IPS DF 4.7 (cell line): ENCODE results near the gene DTD1.

ENCODE experiments used
- DNase-seq: peaks from one replicate; pipeline ENCODE4 v3.0.0-alpha.2; 2013; ENCODE audit warnings: low spot score; ENCODE audit errors: extremely low read depth

DTD1 gene

DNA sequence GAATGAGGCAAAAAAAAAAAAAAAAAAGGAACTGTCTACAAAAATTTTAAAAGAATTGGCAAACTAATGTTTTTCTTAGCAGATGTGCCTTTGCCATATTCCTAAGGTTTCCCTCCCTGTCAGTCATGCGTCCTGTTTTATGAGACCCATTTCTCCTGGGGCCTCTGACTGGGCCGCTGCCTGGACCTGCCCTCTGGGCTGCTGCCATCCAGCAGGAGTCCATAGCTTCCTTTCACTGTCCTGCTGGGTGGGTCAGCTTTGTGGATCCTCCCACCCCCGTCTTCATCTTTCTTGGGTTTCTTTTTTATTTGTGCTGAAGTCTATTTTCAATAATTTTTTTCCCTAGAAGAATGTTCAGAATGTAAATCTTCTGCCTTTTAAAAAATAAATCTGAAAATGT is 114.9 kb downstream of the DTD1 start:
- DNase-seq, result no peak

DNA sequence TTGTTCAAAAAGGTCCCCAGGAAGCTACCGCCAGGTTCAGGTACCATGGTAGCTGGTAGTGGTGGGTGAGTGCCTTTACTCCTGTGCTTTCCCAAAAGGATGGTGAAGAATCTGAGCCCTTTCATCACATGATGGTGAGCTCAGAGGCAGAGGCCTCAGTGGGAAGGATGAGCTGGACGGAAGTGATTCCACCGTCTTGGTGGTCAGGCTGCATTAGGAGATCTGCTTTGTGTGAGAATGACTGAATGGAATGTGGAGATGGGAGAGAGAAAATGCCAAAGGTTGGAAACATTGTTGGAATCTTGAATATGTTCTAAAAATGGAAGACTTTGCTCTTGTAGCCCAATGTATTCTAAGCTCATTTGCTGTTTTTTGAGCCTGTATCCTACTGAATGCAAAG is 117.6 kb downstream of the DTD1 start:
- no peak for DNase-seq

DNA sequence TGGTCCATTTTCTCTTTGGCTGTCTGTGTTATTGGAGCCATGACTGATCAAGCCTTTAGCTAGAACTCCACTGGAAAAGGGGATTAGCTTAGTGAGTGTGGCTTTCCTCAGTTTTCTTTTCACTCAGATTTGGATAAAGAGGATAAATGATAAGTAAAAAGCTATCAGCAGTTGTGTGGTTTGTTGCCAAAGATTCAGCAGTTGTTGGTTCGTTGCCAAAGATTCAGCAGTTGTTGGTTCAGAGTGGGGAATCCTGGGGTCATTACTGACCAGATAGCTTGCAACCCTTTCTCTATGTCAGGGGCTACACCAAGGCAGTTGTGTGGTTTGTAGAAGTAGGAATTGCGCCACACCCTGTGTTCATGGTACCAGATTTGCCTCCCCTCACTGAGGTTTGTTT is 118.1 kb downstream of the DTD1 start:
- DNase-seq, result no peak

DNA sequence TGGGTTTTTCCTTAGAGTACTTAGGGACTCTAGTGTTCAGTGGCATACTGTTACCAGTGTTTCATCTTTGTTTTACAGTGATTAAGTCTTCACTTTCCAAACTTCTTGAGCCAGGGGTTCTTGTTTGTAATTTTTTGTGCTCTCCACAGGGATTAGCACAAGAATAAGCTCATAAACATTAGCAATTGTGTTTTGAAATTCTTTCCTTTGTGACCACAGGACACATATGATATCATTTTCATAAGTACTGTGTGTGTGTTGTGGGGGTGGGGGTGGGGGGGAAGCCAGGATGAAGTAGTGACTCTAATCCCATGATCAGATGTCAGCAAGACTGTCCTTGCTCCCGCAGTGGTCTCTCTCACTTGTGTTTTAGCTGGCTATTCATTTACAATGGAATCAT is 124.3 kb downstream of the DTD1 start:
- DNase-seq, result no peak

DNA sequence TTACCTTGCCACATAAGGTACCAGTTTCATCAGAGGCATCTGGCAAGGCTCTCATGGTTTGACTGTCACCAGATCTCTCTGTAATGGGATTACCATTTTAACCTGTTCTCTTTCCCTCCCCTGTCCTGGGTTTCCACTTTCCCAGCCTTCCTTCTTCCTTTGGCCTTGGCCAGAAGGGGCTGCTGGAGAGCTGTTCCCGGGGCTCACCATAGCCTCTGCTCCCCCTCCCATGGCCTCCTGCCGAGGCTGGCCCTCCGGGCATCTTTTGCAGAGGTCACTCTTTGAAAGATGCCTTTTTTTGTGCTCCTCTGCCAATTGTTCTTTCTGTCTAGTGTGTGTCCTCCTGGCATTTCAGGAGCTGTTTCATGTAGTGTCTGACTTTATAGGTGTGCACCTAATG is 125.0 kb downstream of the DTD1 start:
- DNase-seq, result no peak

DNA sequence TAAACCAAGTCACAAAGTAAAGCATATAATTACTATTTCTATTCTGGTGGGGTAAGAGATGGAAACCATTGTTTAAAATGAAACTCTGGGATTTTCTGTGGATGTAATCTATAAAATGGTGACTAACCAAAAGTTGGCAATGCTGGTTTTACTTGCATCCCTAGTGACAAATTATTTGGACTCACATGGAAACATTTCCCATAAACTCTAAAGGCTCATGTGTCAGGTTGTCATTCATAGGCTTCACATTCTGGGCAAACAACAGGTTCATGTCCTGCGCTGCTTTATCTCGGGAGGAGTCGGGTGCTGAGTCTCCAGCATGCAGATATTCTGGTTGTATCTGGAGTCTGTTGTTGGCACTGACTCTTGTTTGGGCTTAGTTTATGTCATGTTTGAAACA is 127.7 kb downstream of the DTD1 start:
- no peak for DNase-seq

DNA sequence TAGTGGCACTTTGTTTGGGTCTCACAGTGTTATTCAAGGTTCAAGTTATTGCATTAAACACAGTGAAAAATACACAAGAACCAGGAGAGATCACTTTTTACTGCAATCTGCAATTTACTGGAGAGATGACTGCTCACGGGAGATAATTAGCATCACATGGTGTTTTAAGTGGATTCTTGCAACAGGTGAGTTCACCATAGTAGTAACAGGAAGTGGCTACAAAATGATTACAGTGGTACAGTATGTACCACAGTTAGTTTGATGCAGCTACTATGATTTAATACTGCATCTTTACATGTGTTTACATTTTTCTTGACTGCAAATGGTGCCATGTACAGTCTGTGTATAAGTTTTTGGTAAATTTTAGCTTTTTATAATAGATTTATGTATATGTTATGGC is 129.2 kb downstream of the DTD1 start:
- no peak for DNase-seq

DNA sequence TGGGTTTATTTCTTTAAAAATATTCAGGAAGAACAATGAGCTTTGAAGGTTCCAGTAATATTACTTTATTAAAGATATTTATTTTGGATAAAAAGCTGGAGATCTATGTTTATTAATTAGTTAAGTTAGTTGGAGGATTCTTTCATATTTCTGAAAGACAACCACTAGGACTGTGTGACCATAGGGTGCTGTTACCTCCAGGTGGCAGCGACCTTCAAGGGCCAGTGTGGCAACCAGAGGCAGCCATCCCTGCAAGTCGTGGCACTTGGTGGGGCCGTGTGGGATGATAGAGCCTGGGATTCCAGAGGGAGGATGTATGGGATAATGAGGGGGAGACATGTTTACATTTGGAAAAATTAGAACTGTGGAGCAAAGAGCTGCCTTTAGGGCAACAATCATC is 130.3 kb downstream of the DTD1 start:
- no peak for DNase-seq

DNA sequence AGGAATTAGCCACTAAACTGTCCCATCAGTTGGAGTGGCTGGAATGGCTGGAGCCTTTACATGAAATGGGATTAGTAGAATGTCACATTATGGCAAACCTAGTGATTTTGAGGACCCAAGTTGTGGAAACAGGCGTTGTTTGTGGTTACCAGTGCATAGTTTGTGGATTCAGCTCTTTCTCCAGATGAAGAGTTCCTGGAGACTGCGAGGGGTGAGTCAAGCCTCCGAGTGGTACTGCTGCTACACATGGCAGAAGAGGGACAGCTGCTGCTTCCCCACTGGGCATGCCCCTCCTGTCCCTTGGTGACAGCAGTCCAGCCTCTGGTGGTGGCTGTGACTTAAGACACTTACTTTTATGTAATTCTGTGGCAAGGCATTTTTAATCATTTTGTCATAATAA is 131.6 kb downstream of the DTD1 start:
- no peak for DNase-seq

DNA sequence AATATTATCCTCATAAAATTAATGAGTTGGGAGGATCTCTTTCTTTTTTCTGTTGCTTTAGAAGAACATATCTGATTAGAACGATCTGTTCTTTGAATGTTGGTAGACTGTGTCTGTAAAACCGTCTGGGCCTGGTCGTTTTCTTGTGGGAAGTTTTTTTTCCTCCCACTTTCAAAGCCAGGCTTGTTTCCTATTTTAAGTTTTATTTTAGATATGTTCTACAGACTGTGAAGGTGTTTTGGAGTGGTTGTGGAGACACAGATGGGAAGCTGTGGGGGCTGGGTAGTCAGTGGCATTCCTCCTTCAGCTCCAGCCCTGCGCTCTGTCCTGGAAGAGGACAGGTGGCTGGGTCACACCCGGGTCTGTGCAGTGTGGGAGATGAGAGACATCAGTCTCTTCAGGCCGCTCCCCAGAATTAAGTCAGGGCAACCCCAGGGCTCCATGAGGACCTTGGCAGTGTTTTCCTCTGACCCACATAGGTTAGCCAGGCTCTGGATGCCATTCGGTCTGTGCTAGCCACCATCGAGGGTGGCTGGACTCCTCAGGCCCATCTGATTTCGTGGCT is 133.8 kb downstream of the DTD1 start:
- DNase-seq, result no peak

DNA sequence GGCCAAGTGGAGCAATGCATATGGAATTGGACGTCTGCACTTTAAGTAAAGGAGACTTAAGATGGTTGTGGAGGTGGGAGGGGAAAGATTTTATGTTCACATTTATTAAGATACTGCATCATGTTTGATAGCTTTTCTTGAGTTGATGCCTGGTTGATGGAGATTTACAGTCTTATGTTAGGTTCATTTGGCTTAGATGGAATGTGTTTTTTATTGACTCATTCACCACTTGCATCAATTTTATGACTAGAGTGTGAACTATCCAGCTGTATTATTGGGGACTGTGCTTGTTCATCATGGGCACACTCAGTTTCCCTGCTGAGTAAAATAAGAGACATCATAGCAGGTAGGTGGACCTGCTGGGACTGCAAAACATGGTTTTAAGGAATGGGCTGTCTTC is 134.5 kb downstream of the DTD1 start:
- DNase-seq, result no peak

DNA sequence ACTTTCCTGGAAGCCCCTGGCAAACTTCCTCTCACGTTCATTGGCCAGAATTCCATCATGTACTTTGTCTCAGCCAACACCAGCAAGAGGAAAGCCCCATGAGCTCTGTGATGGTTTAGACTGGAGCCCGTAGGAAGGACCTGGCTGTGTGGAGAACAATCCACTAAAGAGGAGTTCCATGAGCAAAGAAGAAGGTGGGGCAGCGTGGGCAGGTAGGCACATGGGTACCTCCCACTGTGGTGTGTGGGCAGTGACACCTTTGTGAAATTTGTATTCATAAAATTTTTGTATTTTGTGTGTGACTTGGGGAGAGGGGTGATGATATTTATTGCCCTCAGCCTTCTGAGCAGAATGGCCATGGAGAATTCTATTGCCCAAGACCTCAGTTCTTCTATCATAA is 136.2 kb downstream of the DTD1 start:
- DNase-seq, result no peak

DNA sequence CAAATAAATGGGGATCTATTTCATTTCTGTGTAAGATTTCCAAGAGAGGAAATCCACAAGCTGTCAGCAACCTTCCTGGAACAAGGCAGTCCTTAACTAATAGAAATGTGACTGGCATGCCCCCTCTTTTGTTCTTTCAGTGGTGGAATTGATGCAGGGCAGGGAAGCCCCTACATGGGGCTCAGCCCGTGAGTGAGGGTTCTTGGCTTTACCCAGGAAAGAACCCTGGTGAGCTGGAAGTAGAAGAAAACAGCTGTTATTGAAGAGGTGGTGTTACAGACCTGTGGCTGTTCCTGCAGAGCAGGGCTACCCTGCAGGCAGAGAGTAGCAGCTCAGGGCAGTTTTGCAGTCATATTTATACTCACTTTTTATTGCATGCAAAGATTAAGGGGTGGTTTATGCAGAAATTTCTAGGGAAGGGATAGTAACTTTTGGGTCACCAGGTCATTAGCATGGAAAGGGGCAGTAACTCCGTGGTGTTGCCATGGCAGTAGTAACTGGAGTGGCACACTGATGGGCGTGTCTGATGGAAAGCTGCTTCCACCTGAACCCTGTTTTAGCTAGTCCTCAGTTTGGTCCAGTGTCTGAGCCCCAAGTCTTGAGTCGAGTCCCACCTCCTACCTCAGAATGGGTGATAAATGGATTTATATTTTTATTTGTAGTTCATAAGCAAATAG is 137.1 kb downstream of the DTD1 start:
- no peak for DNase-seq

DNA sequence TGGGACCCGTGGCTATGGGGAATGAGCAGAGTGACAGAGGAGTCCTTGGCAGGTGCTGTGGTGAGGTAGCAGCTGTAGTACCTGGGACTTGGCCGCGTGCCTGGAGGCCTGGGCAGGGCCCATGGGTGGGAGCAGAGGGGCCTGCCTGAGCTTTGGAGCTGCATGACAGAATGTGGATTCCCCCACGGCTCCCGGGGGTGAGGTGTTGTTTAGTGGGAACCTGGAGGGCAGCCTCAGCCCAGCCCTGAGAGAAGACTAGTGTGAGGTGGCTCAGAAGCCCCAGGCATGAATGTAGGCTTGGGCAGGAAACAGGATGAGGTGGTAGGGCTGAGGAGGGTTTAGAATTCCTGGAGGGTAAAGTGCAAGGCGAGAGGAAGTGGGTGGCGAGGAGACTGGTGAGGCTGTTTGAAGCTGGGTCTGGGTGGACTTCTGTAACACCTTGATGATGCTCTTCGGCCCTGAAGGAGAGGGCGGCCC is 139.2 kb downstream of the DTD1 start:
- DNase-seq, result no peak

DNA sequence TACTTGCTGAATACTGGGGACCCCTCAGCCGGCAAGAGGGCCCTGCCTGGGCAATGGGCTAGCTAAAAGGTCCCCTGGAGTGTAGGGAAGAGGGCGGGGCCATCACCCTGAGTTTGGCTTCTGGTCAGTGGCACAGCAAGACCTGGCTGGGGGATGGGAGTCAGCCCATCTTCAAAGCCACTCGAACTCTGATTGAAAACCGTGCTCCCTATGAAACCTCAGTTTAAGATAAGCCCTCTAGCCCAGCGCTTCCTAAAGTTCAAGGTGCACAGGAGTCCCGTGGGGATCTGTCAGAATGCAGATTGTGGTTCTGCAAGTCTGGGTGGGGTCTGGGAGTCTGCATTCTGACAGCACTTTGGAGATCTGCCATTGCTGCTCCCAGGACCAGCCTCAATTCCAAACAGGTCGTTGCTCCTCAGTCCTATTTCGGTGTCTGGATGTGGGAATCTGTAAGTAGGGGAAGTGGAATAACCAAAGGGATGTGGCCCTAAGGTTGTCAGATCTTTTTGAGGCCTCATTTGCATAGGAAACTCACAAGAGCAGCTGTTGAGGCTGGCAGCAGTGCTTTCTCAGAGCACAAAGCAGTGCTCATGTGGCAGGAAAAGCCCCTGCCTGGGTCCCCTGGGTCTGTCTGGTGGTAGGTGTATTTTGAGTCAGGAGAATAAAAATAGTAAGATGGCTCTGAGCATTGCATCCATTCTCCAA is 140.5 kb downstream of the DTD1 start:
- no peak for DNase-seq

DNA sequence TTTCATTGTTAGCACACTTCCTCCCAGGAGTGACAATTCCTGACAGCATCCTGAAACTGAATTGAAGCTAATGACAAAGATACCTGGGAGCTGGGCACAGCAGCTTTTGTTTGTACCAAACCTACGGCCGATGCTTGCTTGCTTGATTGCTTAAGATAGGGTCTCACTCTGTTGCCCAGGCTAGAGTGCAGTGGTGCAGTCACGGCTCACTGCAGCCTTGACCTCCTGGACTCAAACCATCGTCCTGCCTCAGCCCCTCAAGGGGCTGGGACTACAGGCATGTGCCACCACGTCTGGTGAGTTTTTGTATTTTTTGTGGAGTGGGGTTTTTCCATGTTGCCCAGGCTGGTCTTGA is 141.0 kb downstream of the DTD1 start:
- no peak for DNase-seq

DNA sequence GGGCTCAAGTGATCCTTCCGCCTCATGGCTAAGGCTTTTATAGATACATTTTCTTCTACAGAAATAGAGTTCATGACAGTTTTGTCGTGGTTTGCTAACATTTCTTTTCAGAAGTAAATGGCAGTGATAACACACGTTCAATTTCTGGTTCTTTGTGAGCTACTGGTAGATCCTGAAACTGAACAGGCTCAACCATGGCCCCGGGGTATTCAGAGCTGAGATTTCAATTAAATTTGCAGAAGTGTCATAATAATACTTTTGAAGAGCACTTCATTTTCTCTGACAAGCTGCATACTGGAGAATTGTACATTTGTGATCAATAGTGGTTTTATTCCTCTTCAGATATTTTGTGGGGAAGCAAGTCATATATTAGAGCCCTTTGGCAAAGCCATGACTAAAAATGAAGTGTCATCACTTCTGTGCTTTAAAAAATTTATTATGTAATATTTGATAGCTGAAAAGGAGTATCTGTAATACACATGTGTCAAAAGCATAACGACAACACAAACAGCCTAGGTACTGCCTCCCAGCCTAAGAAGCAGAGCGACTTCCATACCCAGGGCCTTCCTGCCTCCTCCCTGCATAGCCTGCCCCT is 141.5 kb downstream of the DTD1 start:
- no peak for DNase-seq

DNA sequence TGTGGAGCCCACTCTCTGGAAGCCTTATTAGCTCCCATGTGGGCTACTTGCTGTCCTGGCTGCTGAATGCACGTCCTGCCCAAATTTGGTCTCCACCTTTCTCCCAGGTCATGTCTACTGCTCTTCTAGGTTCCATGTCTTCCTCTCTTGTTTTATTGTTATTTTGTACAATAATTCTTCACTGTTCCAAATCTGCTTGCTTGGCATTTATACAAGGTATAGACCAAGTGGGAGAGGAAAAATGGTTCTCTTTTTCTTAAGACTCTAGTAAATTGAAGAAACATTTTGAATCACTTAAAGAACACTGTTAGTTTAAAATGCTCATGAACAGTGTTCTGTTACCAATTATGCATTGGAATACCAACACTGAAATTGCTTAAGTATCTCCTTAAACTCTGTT is 144.1 kb downstream of the DTD1 start:
- no peak for DNase-seq

DNA sequence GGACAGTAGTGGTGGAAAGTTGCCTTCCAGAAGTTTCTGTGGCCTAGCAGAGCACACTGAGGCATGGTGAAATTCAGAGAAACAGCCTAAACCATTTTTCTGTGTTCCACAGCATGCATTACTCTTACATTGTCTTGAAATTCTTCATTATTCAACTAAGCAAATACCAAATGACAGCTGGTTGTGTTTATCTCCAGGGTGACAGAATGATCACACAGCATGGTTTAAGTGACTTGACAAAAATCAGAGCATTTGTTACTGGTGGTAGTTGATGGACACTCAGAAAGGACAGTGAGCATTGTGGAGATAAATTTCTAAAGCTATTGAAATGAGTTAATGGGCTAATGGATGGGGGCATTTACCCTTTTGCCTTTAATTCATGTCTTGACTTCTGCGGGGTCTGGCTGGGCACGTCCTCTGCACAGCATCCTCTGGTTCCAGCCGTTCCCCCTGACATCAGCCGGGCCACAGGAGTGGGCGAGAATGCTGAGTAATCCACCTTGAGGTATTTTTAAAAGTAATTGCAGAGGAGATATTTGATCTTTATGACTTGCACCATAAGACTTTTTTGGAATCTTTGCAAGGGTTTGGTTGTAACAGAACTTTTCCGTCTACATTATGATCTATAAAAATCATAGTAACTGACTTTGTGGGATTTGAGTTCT is 146.8 kb downstream of the DTD1 start:
- no peak for DNase-seq

DNA sequence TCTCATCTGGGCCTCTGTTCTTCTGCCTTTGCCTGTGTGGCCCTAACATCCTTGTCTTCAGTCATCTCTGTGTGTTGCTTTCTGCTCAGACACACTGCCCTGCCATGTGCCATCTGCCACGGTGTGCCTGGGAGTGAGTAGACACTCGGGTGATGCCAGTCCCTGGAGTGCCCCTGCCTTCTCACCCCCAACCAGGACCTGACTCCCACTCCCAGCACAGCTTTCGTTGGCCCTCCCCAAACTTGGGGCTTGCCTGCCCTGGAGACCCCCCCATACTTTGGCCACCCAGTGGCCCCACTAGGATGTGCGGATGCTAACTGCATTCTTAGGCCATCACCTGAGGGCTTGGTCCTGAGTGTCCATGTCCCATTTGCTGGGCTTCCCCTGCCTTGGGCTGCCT is 149.3 kb downstream of the DTD1 start:
- DNase-seq, result no peak

DNA sequence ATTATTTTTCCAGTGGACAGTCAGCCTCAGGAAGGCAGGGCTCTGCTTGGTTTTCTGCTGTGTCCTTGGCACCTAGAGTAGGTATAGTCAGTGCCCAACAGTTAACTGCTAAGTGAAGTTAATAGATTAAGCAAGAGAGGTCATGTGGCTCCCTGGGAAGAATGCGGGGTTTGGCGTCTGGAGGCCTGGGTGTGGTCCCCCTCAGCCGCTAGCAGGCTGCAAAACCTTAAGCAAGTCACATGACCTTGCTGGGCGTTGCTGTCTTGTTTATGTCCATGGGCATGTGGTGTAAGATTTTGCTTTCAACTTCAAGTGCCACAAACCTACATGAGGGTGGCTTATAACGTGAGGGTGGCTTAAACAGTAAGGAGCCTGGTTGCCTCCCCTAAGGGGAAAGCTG is 150.2 kb downstream of the DTD1 start:
- no peak for DNase-seq

DNA sequence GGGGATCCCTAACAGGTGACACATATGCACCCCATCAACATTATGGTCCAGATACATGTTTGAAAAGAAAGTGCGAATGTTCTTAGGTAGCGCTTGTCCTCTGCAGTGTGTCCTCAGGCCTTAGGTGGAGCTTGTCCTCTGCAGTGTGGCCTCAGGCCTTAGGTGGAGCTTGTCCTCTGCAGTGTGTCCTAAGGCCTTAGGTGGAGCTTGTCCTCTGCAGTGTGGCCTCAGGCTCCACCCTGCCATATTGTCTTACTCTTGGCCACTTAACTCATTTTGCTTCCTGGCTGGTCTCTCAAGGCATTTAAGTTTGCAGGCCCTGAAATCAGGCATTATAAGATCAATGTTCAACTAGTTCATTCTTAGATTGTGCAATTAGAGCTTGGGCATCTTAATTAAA is 151.0 kb downstream of the DTD1 start:
- DNase-seq, result no peak
